ENCODE results near the gene SH3RF3. TPM values are rescaled to one million over a fixed set of nuclear protein-coding genes. Genes with fewer than 3 reads are reported as not detected.
A peak's percentile ranks its signal among the peaks of the same experiment; 100 is the strongest.

The SH3RF3 gene
- total RNA-seq, 2 donors from 2014 or later = 8.0 to 8.8 TPM

GRCh38 chr2:109466674-109467575 is 337.9 kb downstream of the SH3RF3 start:
- Histone ChIP-seq H3K36me3 (no peaks in the 10 kb centered on the region), H3K27ac (peak overlapping the region in 1 of 2 donors; percentile 10), H3K4me3 (no peak overlapping the region), H3K4me1 (peaks cover 0 to 15% of the 10 kb centered on the region in 2 donors), H3K27me3 (no peaks in the 10 kb centered on the region), H3K9me3 (no peaks in the 10 kb centered on the region)
- no peak for DNase-seq (ENCODE audit: low spot score)
- TF ChIP-seq CTCF (IDR thresholded peaks at IDR 0.05) = no peak

GRCh38 chr2:109467701-109468100 is 338.7 kb downstream of the SH3RF3 start:
- Histone ChIP-seq H3K27me3 (no peaks in the 10 kb centered on the region), H3K4me3 (no peak overlapping the region), H3K4me1 (peaks cover 0 to 15% of the 10 kb centered on the region in 2 donors), H3K27ac (peak overlapping the region in 1 of 2 donors; percentile 10), H3K36me3 (no peaks in the 10 kb centered on the region), H3K9me3 (no peaks in the 10 kb centered on the region)
- no peak for TF ChIP-seq CTCF (IDR thresholded peaks at IDR 0.05)
- no peak for DNase-seq (ENCODE audit: low spot score)

GRCh38 chr2:109468893-109469292 is 339.9 kb downstream of the SH3RF3 start:
- H3K9me3 ChIP-seq = no peaks in the 10 kb centered on the region
- peaks cover 0 to 15% of the 10 kb centered on the region in 2 donors for H3K4me1 ChIP-seq
- no peak for TF ChIP-seq CTCF (IDR thresholded peaks at IDR 0.05)
- H3K27ac ChIP-seq = no peak overlapping the region
- H3K36me3 ChIP-seq = no peaks in the 10 kb centered on the region
- no peak overlapping the region for H3K4me3 ChIP-seq
- DNase-seq (ENCODE audit: low spot score) = no peak
- no peaks in the 10 kb centered on the region for H3K27me3 ChIP-seq

GRCh38 chr2:109471658-109472057 is 342.7 kb downstream of the SH3RF3 start:
- DNase-seq (ENCODE audit: low spot score) = no peak
- Histone ChIP-seq H3K27me3 (no peaks in the 10 kb centered on the region), H3K9me3 (no peaks in the 10 kb centered on the region), H3K4me3 (no peak overlapping the region), H3K4me1 (peaks cover 0 to 15% of the 10 kb centered on the region in 2 donors), H3K27ac (no peak overlapping the region), H3K36me3 (no peaks in the 10 kb centered on the region)
- no peak for TF ChIP-seq CTCF (IDR thresholded peaks at IDR 0.05)

GRCh38 chr2:109472331-109472959 is 343.4 kb downstream of the SH3RF3 start:
- TF ChIP-seq CTCF (IDR thresholded peaks at IDR 0.05) = no peak
- Histone ChIP-seq H3K9me3 (no peaks in the 10 kb centered on the region), H3K36me3 (no peaks in the 10 kb centered on the region), H3K4me3 (no peak overlapping the region), H3K27me3 (no peaks in the 10 kb centered on the region), H3K27ac (no peak overlapping the region), H3K4me1 (peaks cover 0 to 8% of the 10 kb centered on the region in 2 donors)
- no peak for DNase-seq (ENCODE audit: low spot score)
